Right kidney (tissue), 1 donor: Measurements from ENCODE around the gene ANKK1.

Experiments used
- DNase-seq: peaks from one replicate; pipeline ENCODE4 v3.0.0-alpha.2; 2016

The ANKK1 gene

GRCh38 chr11:113410414-113411135 is 23.0 kb downstream of the ANKK1 start:
- DNase-seq, result no peak

- DNase-seq, result no peak
Measured at GRCh38 chr11:113411536-113411935, 24.0 kb downstream of the ANKK1 start.

GRCh38 chr11:113412675-113413074 is 25.1 kb downstream of the ANKK1 start:
- no peak for DNase-seq

GRCh38 chr11:113415343-113415742 is 27.8 kb downstream of the ANKK1 start:
- no peak for DNase-seq

GRCh38 chr11:113417428-113417827 is 29.8 kb downstream of the ANKK1 start:
- DNase-seq, result no peak

GRCh38 chr11:113419454-113420003 is 31.9 kb downstream of the ANKK1 start:
- DNase-seq, result no peak

GRCh38 chr11:113420808-113421207 is 33.2 kb downstream of the ANKK1 start:
- DNase-seq, result no peak

GRCh38 chr11:113426686-113427085 is 39.1 kb downstream of the ANKK1 start:
- DNase-seq, result no peak

- DNase-seq, result no peak
Measured at GRCh38 chr11:113431746-113432145, 44.2 kb downstream of the ANKK1 start.

- no peak for DNase-seq
Measured at GRCh38 chr11:113435190-113435968, 47.8 kb downstream of the ANKK1 start.

GRCh38 chr11:113436672-113437252 is 49.2 kb downstream of the ANKK1 start:
- no peak for DNase-seq

- no peak for DNase-seq
Measured at GRCh38 chr11:113440816-113441215, 53.2 kb downstream of the ANKK1 start.

GRCh38 chr11:113444502-113445123 is 57.0 kb downstream of the ANKK1 start:
- no peak for DNase-seq

- no peak for DNase-seq
Measured at GRCh38 chr11:113446112-113446511, 58.5 kb downstream of the ANKK1 start.

- no peak for DNase-seq
Measured at GRCh38 chr11:113446938-113447337, 59.4 kb downstream of the ANKK1 start.

- DNase-seq, result no peak
Measured at GRCh38 chr11:113447621-113448315, 60.2 kb downstream of the ANKK1 start.

- no peak for DNase-seq
Measured at GRCh38 chr11:113448316-113448677, 60.7 kb downstream of the ANKK1 start.

- no peak for DNase-seq
Measured at GRCh38 chr11:113449743-113450142, 62.2 kb downstream of the ANKK1 start.
